Measurements from ENCODE around the gene CDC20.
"Not testable (repeated sequence)": the region's sequence is repeated elsewhere in the genome, so short reads cannot be mapped to it uniquely, and the experiment has no call there.

CDC20 gene

GRCh38 chr1:43386676-43387075 lies 27.9 kb downstream of the CDC20 start:
- no peak for DNase-seq

GRCh38 chr1:43387976-43388599 lies 29.3 kb downstream of the CDC20 start:
- DNase-seq, result no peak

GRCh38 chr1:43388613-43389012 lies 29.8 kb downstream of the CDC20 start:
- no peak for DNase-seq

GRCh38 chr1:43389326-43390313 lies 30.8 kb downstream of the CDC20 start, which contains the start of the genes MED8 and SZT2:
Gene MED8 (minus strand): TSS chr1:43389800. CDS start chr1:43389764, 36 bp downstream.
Gene SZT2 (plus strand): TSS chr1:43389899. CDS start chr1:43389969, 70 bp downstream.
- DNase-seq, result peak; percentile 80

DNA sequence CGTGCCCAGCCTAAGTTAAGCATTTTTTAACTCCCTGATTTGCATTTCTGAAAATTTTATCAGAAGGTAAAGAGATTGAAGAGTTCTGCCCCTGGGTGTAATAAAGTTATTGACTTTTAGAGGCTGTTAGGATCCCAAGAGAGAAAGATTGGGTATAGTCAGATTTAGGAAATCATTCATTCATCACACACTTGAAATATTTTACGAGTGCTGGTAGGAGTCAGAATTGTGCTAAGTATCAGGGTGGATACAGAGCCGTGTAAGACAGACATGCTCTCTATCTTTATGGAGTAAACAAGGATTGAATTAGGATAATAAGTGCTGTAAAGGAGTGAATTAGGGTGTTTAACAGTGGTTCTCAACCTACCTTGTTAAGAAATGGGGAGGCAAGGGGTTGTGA lies 33.9 kb downstream of the CDC20 start:
- DNase-seq, result no peak

DNA sequence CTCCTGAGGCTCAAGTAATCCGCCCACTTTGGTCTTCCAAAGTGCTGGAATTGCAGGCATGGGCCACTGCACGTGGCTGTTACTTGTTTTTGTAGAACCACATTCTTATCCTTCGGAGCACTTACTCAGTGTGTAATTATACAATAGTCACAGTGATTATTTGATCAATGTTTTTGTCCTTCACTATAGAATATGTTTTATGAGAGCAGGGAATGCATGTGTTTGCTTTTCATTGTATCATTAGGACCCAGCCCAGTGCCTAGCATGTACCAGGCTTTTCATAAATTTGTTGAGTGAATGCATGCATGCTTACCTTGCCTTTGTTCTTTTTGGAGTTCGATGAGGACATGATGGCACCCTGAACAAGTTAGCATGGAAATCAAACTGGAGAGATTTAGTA lies 36.7 kb downstream of the CDC20 start:
- DNase-seq, result no peak

- no peak for DNase-seq
Observed at GRCh38 chr1:43396059-43396458, 37.3 kb downstream of the CDC20 start.

DNA sequence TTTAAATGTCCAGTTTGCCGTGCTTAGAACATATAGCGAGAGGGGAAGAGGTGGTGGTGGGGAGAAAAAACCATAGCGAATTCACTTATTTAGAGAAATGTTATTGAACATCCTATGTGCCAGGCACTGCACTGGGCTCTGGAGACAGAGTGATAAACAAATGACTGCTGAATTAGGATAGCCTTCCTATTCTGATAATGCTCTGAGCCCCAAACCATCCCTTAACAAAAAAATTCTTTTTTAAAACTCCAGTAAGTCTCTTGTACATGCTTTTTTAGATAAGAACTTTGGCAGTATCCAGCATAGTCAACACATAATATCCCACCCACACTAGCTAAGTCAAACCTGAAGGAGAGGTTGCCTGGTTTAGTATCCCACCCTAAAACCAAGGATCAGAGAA lies 39.4 kb downstream of the CDC20 start:
- no peak for DNase-seq

- DNase-seq, result not testable (repeated sequence)
Observed at GRCh38 chr1:43400441-43400840, 41.7 kb downstream of the CDC20 start.

DNA sequence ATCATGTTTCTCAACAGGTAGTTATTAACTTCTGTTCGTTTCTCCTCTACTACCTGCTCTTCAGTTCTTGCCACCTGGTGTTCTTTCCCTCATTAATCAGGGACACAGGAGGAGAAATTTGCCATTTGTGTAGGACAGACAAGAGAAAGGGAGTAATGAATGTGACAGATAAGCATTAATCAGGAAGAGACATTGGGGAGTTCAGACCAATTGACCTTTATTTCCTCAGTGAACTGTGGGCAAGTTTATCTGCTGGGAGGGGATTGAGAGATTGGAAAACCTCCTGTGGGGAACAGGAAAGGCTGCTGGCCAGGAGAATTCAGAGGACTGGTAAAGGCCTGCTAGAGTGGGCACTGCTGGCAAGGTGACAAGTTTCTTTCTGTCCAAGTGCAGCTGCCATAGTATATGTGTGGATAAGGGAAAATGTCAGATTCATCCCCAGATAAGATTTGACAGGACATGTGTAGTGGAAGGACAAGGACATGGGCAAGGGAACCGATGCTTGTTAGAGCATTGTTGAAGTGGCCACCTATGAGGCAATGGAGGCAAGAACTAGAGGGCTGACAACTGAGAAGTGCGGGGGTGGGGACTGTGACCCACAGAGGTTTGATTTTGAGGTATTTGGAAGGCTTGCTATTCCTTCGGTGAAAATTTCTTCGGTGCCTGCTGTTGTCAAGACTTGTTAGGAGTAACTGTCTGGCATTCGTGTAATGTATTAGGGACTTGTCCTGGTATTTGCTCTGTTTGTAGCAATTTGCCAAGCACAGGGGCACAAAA lies 43.5 kb downstream of the CDC20 start:
- DNase-seq, result no peak

- DNase-seq, result no peak
Observed at GRCh38 chr1:43404353-43404752, 45.6 kb downstream of the CDC20 start.

GRCh38 chr1:43405219-43405875 lies 46.6 kb downstream of the CDC20 start:
- DNase-seq, result no peak

DNA sequence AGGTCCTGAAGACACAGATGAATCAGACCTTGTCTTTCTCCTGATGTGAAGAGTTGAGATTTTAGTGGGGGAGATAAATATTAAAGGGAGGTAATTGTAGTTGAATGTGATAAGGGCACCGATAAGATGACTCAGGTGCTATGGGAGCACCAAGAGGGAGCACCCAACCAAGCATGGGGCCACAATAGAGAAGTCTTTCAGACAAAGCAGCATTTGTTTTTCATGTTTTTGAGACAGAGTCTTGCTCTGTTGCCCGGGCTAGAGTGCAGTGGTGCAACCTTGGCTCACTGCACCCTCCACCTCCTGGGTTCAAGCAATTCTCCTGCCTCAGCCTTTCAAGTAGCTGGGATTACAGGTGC lies 47.1 kb downstream of the CDC20 start:
- no peak for DNase-seq

DNA sequence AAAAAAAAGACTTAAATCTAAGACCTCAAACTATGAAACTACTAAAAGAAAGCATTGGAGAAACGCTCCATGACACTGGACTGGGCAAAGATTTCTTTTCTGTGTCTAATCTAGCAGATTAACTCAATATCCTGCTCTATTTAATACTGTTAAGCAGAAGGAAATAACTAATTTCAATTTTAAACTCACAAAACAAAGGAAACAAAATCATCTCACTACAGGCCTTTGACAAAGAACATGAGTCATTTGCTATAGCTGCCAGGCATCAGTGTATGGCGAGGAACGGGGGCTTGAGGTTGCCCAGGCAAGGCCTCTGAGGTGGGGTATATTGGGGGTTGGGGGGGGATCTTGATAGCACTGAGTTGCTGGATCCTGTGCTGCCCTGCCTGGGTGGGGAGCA lies 51.8 kb downstream of the CDC20 start:
- no peak for DNase-seq
